ENCODE measurements around the gene ZMYND10.

The ZMYND10 gene

GRCh38 chr3:50345586-50346234 is at the start of gene ZMYND10:
ZMYND10 (minus strand) TSS chr3:50345732; CDS start chr3:50345579, 153 bp downstream.
- peak; percentile 68 for DNase-seq

GRCh38 chr3:50393061-50393460 is 47.5 kb upstream of the ZMYND10 start:
- peak; percentile 50 for DNase-seq

- peak; percentile 76 for DNase-seq
Measured at GRCh38 chr3:50392101-50392715, 46.7 kb upstream of the ZMYND10 start.

GRCh38 chr3:50390508-50391224 is 45.1 kb upstream of the ZMYND10 start:
- peak; percentile 81 for DNase-seq

GRCh38 chr3:50389414-50389767 is 43.9 kb upstream of the ZMYND10 start:
- DNase-seq = no peak

GRCh38 chr3:50388720-50389413 is 43.3 kb upstream of the ZMYND10 start:
- DNase-seq = no peak

GRCh38 chr3:50388016-50388719 is 42.6 kb upstream of the ZMYND10 start:
- peak; percentile 50 for DNase-seq

GRCh38 chr3:50385754-50386153 is 40.2 kb upstream of the ZMYND10 start:
- no peak for DNase-seq

- DNase-seq = no peak
Measured at GRCh38 chr3:50383750-50384149, 38.2 kb upstream of the ZMYND10 start.

- DNase-seq = no peak
Measured at GRCh38 chr3:50382722-50383121, 37.2 kb upstream of the ZMYND10 start.

GRCh38 chr3:50381383-50381782 is 35.9 kb upstream of the ZMYND10 start:
- no peak for DNase-seq

- DNase-seq = no peak
Measured at GRCh38 chr3:50380405-50381085, 35.0 kb upstream of the ZMYND10 start.

GRCh38 chr3:50378757-50379156 is 33.2 kb upstream of the ZMYND10 start:
- DNase-seq = no peak

- DNase-seq = no peak
Measured at GRCh38 chr3:50378024-50378423, 32.5 kb upstream of the ZMYND10 start.

GRCh38 chr3:50375258-50375931 is 29.9 kb upstream of the ZMYND10 start:
- DNase-seq = no peak

- DNase-seq = peak; percentile 81
Measured at GRCh38 chr3:50374363-50375257, 29.1 kb upstream of the ZMYND10 start.

GRCh38 chr3:50373146-50374051 is 27.9 kb upstream of the ZMYND10 start:
- no peak for DNase-seq

- peak; percentile 93 for DNase-seq
Measured at GRCh38 chr3:50372349-50372748, 26.8 kb upstream of the ZMYND10 start.

GRCh38 chr3:50371133-50371685 is 25.7 kb upstream of the ZMYND10 start:
- DNase-seq = no peak

All from RPMI8226 (cell line).